ENCODE results near the gene ITGA3. TPM values are rescaled to one million over a fixed set of nuclear protein-coding genes. Genes with fewer than 3 reads are reported as not detected.
"Not testable (repeated sequence)": the region's sequence is repeated elsewhere in the genome, so short reads cannot be mapped to it uniquely, and the experiment has no call there.

ITGA3 gene
- total RNA-seq, 1 donor from 2014 or later, result 23.4 TPM

DNA sequence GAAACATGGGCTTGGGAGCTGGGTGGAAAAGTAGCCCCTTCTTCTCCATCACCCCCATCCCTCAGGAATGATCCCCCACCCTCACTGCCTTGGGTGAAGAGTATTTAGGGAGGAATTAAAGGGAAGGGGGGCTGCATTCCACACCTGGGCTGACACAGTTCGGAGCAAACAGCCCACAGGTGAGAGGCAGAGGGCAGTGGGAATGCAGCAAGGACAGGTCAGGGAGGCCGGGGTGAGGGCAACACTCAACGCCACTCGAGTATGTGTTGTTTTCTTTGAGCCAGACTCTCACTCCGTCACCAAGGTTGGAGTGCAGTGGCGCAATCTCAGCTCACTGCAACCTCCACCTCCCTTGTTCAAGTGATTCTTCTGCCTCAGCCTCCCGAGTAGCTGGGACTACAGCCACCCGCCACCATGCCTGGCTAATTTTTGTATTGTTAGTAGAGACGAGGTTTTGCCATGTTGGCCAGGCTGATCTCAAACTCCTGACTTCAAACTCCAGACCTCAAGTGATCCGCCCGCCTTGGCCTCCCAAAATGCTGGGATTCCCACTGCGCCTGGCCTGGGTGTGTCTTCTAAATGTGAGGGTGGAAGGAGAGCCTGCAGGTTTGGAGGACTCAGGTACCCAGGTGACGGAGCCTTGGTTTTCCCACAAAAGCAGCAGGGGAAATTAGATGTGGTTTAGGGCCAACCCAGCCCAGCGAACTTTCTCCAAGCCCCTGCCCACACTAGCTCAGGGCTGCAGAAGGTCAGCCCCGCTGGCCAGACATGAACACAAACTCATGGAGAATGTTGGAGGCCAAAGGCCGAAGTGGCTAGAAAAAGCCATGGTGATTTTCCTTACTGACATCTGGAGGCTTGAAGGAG lies 21.2 kb upstream of the ITGA3 start:
- intact Hi-C loops (cut with micrococcal nuclease), result no loop called here

DNA sequence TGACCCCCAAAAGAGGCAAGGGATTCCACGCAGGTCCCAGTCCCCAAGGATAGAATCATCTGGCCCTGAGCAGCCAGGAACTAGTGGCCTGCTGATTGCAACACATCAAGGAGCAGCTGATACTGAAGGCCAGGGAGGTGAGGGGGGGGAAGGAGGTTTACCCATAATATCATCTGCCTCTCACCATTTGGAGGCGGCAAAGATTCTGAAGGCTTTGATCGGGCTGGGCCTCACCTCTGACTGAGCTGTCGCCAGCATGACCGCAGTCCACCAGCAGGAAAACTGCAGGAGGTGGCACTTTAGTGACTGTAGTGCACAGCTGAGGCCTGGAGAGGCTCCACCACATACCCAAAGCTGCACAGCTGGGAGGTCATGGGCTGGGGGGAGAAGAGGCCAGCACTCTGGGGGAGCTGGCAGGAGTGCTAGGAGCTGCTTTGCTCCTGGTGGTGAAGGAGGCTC lies 20.5 kb upstream of the ITGA3 start:
- intact Hi-C loops (cut with micrococcal nuclease), result no loop called here

DNA sequence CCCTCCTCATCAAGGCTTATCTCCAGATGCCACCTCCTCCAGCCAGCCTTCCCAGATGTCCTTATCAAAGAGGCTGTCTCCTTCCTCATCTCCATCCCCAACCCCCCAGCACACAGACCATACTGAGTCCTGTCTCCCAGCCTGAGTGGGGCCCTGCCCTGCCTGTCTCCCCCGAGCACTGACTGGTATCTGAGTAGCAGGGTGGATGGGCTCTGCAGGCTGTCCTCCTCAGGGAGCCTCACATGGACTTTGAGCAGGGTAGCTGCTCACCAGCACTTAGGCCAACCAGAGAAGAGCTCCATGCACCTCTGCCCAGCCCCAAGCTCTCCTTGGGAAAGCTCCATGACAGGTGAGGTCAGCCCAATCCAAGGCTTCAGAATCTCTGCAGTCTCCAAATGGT lies 20.0 kb upstream of the ITGA3 start:
- intact Hi-C loops (cut with micrococcal nuclease), result no loop called here

DNA sequence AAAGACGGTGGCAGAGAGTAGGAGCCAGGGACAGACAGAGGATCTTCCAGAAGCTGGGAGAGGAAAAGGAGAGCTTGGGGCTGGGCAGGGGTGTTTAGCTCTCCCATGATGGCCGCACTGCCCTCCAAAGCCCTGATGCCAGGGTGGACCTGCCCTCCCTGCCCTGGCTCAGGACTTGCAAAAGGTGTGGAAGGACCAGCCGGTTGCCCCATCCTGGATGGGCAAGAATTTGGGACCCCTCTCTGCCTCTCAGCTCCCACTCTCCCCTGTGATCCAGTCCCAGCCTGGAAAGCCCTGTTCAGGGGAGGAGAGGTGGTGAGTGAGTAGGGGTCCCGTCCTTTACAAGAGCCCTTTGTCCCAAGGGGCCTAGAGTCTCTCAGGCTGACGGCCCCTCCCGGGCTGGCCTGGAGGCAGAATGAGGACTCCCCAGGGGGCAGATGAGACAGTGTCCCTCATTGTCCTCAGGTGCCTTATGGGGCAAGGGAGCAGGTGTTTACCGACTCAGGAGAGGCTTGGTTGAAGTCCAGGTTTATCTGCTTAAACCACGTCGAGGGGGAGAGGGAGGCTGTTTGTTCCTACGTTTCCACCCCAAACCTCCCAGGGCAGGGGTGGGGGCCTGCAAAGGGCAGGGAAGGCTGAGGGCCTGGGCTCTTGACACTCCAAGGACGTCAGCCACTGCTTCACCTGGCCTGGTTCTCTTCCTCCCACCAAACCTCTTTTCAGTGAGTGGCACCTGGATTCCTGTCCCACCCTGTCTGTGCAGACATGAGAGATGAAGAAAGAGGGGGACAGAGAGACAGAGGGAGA lies 19.3 kb upstream of the ITGA3 start:
- intact Hi-C loops (cut with micrococcal nuclease), result no loop called here

DNA sequence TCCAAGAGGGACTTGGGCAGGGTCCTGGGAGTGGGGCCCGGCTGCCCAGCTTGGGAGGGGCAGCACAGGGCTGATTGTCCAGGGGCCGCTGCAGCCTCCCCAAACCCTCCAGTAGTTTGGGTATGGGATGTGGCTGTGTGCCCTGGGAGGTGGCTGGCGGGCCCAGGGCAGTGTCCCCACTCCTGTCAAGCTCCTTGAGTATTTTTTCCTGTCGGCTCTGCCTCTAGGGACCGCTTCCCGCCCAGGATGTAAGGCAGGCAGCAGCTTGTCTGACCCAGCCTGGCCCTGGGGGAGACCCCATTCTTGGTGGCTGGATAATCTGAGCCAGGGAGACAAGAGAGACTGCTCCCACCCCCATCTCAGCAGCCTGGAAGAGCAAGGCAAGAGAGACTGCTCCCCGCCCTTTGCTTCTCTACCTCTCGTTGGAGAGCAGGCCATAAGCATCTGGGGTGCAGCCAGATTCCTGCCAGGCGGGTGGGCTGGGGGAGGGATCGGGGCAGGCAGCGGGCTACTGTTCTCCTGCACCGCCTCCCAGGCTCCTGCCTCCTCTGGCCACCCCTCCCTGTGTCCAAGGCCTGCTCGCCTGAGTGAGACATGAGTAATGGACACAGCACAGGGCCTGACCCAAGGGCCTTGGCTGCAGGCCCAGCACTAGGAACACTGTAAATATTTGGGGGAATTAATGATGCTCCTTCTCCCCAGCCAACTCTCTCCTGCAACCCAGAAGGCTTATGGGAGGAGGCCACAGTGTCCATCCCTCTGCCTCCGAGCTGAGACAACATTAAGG lies 18.4 kb upstream of the ITGA3 start:
- intact Hi-C loops (cut with micrococcal nuclease), result no loop called here

DNA sequence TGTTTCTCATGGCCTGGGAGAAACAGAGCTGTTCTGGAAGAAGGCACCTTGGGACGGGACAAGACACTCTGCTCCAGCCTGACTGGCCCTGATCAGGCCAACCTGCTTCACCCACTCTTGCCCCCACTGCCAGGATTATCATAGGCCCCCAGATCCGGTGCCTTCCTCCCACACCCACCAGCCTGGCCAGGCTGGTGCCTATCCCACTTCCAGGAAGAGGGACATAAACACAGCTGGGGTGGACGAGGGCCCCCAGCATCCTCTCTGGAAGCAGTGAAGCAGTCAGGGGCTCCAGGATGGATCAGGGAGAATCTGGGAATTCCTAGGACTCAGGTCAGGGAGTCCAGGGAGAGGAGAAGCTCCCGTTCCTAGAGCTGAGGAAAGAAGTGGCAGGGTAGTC lies 16.9 kb upstream of the ITGA3 start:
- intact Hi-C loops (cut with micrococcal nuclease), result no loop called here

DNA sequence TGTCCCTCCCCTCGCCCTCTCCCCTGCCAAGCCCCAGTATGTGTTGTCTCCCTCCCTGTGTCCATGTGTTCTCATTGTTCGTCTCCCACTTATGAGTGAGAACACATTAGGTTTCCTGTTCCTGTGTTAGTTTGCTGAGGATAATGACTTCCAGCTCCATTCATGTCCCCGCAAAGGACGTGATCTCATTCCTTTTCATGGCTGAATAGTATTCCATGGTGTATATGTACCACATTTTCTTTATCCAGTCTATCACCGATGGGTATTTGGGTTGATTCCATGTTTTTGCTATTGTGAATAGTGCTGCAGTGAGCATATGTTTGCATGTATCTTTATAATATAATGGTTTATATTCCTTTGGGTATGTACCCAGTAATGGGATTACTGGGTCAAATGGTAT lies 15.4 kb upstream of the ITGA3 start:
- intact Hi-C loops (cut with micrococcal nuclease), result not testable (repeated sequence)

DNA sequence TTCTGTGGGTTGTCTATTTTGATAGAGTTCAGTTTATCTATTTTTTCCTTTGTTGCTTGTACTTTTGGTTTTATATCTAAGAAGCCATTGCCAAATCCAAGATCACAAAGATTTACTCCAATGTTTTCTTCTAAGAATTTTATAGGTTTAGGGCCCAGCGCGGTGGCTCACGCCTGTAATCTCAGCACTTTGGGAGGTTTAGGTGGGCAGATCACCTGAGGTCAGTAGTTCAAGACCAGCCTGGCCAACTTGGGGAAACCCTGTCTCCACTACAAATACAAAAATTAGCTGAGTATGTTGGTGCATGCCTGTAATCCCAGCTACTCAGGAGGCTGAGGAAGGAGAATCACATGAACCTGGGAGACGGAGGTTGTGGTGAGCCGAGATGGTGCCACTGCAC lies 13.7 kb upstream of the ITGA3 start:
- intact Hi-C loops (cut with micrococcal nuclease), result no loop called here

DNA sequence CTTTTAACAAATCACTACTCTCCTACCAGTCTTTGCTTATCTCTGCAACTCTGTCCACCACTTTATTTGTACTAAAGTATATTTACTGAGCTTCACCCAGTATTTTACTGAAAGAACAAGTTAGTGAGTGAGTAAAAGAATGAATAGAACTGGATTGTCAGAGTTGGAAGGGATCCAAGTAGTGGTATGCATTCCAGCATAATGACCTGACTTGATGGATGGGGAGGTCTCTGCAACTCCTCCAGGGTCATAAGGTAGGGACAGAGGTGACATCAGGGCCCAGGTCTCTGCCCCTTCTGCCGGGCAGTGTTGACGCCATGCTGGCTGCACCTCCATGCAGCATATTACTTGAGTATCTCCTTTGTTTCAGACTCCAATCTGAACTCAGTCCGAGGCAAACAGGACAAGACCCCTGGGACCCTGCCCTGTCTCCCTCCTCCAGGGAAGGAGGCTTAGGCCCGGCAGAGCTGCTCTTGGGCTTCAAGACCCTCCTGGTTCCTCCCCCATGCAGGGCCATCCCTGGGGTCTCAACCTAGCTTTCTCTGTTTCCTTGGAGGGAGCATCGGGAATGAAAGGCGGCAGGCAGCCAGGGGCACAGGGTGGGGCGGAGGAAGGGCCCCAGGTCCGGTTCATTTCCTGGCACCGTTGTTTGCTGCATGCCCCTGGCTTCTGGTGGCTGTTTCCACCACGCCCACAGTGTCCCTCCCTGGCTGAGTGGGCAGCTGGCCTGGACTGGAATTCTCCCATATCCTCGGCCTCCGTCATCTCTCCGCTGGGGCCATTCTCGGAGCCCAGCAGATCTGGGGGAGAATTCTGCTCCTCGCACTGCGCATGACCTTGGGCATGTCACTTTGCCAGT lies 12.4 kb upstream of the ITGA3 start:
- intact Hi-C loops (cut with micrococcal nuclease), result no loop called here

DNA sequence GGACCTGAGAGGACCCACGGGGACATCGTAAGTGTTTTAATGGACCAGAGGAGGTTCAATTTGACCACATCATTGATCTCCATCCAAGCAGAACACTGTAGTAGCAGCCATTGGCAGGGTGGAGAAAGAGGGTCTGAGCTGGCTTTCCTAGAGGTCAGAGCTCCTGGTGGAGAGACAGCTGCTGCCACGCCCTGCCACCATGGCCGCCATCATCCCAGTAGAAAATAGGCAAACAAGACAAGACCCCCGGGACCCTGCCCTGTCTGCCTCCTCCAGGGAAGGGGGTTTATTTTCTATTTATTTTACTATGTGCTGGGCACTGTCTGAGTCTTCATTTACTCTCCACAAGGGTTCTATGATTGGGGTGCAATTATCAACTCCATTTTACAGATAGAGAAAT lies 11.4 kb upstream of the ITGA3 start:
- intact Hi-C loops (cut with micrococcal nuclease), result no loop called here

DNA sequence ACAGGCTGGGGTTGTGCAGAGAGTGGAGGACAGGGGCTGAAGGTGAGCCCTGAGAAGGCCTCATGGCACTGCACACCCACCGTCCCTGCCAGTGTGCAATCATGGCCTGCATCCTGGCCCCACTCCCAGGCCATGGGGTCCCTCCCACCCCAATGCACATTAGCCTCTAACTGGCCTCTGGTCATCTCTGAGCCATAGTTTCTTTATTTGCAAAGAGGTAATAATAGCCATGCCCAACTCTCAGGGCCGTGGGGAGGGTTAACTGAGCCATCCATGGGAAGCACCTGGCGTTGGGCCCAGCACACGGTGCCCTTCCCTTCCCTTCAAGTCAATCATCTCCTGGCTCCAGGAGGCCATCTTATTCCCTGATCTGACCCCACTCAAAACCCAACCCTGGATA lies 10.8 kb upstream of the ITGA3 start:
- intact Hi-C loops (cut with micrococcal nuclease), result no loop called here

DNA sequence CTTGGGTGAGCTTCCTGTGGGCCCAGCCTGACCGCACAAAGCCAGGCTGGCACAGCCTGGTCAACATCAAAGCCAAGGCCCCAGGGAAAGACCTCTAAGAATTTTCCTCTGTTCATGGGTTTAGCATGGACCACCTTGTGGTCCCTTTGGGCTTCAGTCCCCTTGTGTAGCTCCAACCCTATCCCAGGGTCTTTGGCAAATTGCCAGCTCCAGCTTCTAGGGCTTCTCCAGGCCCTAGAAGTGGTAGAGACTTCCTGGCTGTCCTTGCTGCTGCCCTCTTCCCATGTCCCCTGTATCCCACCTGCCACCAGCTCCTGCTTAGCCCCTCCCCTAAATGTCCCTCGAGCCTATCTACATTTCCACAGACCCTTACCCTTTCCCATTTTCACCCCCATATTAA lies 9.7 kb upstream of the ITGA3 start:
- intact Hi-C loops (cut with micrococcal nuclease), result no loop called here

DNA sequence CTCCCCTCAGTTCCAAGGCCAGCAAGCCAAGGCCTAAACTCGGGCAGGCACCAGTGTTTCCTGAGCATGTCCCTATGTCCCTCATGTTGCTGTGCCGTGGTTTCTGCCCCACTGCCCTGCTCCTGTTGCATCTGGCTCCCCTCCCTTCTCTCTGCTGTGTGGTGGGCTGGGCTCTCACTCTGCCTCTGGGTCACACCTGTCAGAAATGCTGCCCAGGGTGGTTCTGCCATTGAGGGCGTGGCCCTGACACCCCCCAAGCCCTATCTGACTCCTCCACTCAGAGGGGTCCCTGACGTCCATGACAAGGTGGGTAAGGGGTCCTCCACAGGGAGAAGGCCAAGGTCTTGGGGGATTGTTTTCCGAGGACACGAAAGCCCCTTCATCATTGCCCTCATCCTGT lies 9.2 kb upstream of the ITGA3 start:
- intact Hi-C loops (cut with micrococcal nuclease), result no loop called here

DNA sequence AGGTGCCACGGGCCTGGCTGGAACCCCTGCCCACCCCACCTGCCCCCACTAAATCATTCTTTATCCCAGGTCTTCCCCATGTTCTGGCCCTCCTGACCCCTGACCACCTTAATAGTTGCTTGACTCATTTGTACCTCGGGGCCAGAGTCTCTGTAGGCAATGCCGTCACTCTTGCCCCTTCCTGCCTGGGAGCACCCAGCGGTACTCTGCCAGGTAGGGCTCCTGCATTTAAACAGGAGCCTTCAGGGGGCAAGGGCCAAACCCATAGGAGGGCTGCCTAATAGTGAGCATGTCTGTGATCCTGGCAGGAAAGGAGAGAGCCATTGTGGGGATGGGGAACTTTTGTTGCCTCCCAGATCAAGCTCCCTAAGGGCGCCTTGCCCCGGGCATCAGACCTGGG lies 8.8 kb upstream of the ITGA3 start:
- intact Hi-C loops (cut with micrococcal nuclease), result no loop called here

DNA sequence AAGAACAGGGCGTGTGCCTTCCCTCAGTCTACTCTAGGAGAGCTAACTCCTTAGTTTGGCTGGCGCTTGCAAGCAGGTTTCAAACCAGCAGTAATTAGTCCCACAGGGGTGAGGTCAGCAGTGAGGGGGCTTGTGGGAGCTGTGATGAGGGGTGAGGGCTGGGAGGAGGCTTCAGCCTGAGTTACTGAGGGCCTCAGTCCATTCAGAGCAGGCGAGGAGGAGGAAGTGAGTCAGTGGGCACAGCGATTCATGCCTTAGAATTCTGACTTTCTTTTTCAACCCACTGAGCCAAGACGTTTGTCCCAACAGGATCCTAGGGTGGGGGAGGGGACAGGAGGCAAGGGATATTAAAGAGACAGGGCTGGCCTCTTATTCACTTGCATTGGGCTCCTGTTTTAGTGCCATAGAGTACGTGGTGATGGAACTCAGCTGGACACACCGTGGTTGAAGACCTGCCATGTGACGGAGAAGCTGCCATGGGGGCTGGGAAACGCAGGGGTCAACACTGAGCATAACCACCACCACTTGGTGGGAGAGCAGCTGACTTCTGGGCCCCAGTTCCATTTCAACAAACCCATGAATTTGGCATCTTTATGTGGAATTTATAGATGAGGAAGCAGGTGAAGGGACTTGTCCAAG lies 8.3 kb upstream of the ITGA3 start:
- intact Hi-C loops (cut with micrococcal nuclease), result no loop called here

DNA sequence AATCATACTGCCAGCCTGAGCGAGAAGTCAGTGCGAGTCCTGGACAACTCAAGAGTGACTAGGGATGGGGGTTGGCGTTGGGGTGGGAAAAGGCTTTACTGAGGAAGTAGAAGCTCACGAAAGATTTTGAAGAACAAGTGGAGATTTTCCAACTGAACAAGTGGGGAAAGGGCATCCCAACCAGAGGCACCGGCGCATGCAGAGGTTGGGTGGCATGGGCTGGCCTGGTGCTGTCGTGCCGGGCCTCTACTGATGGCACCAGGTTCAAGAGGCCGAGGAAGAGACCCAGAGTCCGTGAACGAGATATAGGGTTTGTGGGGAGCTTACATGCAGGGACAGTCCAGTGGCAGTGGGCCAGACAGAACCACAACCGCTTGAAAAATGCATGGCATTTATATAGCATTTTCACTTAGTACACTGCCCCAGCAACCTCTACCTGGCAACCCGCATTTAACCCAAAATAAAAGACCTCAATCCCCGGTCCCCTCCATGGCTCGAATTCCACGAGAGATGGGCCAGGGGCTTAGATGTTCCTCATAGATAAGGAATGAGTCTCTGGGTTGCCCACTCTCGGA lies 7.7 kb upstream of the ITGA3 start:
- intact Hi-C loops (cut with micrococcal nuclease), result no loop called here

DNA sequence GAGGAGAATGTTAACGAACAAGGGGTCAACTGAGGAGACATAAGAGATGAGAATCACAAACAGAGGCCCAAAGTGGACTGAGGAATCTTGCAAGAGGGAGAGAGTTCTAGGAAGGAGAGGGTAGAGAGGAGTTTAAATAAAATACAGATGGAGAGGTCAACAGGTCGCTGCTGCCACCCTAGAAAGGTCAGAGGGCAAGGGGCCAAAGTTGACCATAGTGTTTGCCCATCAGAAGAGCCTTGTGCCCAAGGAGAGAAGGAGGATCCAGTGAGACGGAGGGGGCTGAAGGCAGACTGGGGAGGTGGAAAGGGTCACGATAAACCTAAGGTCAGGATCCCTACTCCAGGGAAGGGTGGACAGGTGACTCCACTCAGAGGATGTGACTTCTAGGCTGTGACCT lies 6.9 kb upstream of the ITGA3 start:
- intact Hi-C loops (cut with micrococcal nuclease), result no loop called here

DNA sequence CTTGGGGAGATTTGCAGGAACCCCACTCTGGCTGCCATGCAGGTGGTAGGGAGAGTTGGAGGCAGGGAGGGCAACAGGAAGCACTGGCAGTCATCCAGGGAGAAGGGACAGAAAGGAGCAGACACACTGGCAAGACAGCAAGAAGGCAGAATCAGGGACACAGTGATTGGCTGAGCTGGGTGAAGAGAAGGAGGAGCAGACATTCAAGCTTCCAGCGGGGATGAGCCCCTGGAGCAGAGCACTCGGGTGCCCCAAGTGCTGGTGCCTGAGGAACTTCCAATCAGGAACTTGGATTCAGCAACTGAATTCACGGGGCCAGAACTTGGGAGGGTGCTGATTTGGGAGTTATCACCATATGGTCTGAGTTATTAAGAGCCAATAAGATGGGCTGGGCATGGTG lies 6.3 kb upstream of the ITGA3 start:
- intact Hi-C loops (cut with micrococcal nuclease), result loop anchor here (2.0 kb wide), 1 partner anchor 111 kb away; no protein-coding TSS in a partner anchor

DNA sequence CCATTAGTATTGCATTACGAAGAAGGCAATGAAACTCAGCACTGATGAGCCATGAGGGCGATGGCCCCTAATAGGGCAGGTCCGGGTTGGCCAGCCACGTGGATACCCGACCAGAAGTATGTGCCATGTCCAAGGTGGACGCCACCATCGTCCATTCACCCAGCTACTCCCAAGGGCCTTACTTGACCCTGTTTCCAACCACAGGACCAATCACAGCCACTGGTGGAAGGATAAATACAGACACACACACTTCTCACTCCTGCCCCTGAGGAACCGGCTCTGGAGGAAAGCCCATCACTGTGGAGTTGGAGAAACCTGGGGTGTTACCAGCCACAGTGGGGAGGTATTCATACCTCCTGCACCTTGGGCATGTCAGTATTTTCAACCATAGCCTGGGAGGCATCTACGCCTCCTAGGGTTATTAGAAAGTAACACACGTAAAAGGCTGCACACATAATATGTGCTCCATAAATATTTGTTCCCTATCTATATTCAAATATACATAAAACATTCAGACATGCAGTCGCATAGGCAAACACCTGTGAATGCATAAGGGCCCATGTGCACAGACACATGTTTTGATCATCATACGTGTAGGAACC lies 5.4 kb upstream of the ITGA3 start:
- intact Hi-C loops (cut with micrococcal nuclease), result loop anchor here (2.0 kb wide), 1 partner anchor 110 kb away; no protein-coding TSS in a partner anchor

All from T-helper 1 cell treated with Interleukin-12 subunit alpha and Interleukin-12 subunit beta and Interleukin-4 antibody, amounts not matched to agents 30 ng/mL and 1 ng/mL, for 36 hours (primary cell).